Subcutaneous abdominal adipose tissue (tissue), 5 donors: Measurements from ENCODE around the gene IL22.

ENCODE experiments used
- H3K27ac ChIP-seq: one replicate; pipeline ENCODE4 v1.7.0; 2013; ENCODE audit warnings: low read depth, mild to moderate bottlenecking, inconsistent platforms, low read length, moderate library complexity
- H3K27me3 ChIP-seq, 5 donors: one replicate each; pipeline ENCODE4 v1.7.0; 2013; ENCODE audit warnings: low read length in 5 of 5, inconsistent platforms in 1 of 5; ENCODE audit not compliant: control insufficient read depth in 5 of 5, insufficient read depth in 4 of 5
- H3K36me3 ChIP-seq, 5 donors: one replicate each; pipeline ENCODE4 v1.7.0; 2013; ENCODE audit warnings: low read length in 5 of 5; ENCODE audit not compliant: control insufficient read depth in 5 of 5, insufficient read depth in 5 of 5
- H3K4me1 ChIP-seq, 5 donors: one replicate each; pipeline ENCODE4 v1.7.0; 2013; ENCODE audit warnings: low read length in 5 of 5, mild to moderate bottlenecking in 3 of 5, moderate library complexity in 1 of 5; ENCODE audit not compliant: control insufficient read depth in 5 of 5, insufficient read depth in 5 of 5
- H3K4me3 ChIP-seq, 5 donors: one replicate each; pipeline ENCODE4 v1.7.0; 2013; ENCODE audit warnings: low read length in 5 of 5, low read depth in 1 of 5
- H3K9ac ChIP-seq, 5 donors: one replicate each; pipeline ENCODE4 v1.7.0; 2013; ENCODE audit warnings: low read length in 5 of 5, mild to moderate bottlenecking in 4 of 5, moderate library complexity in 3 of 5
- H3K9me3 ChIP-seq, 5 donors: one replicate each; pipeline ENCODE4 v1.7.0; 2013; ENCODE audit warnings: low read length in 5 of 5; ENCODE audit not compliant: control insufficient read depth in 5 of 5
- donor health status: healthy.
- donor health status: healthy.
- donor health status: healthy.
- donor health status: healthy.
- donor health status: healthy.

Gene IL22

GRCh38 chr12:68264857-68265256 lies 11.5 kb upstream of the IL22 start:
- no peaks in the 10 kb centered on the region for H3K36me3 ChIP-seq
- no peaks in the 10 kb centered on the region for H3K27me3 ChIP-seq
- H3K27ac ChIP-seq: no peak overlapping the region
- H3K9ac ChIP-seq: no peak overlapping the region
- peaks cover 0 to 7% (median 0%) of the 10 kb centered on the region in 5 donors for H3K4me1 ChIP-seq
- no peak overlapping the region for H3K4me3 ChIP-seq
- no peaks in the 10 kb centered on the region for H3K9me3 ChIP-seq

GRCh38 chr12:68264158-68264855 lies 10.9 kb upstream of the IL22 start:
- Histone ChIP-seq H3K36me3 (no peaks in the 10 kb centered on the region), H3K4me1 (peaks cover 0 to 7% (median 0%) of the 10 kb centered on the region in 5 donors), H3K4me3 (no peak overlapping the region), H3K9ac (no peak overlapping the region), H3K27me3 (no peaks in the 10 kb centered on the region), H3K27ac (no peak overlapping the region), H3K9me3 (no peaks in the 10 kb centered on the region)

GRCh38 chr12:68263366-68263765 lies 10.0 kb upstream of the IL22 start:
- Histone ChIP-seq H3K9ac (no peak overlapping the region), H3K4me1 (peaks cover 0 to 7% (median 0%) of the 10 kb centered on the region in 5 donors), H3K27me3 (no peaks in the 10 kb centered on the region), H3K9me3 (no peaks in the 10 kb centered on the region), H3K4me3 (no peak overlapping the region), H3K27ac (no peak overlapping the region), H3K36me3 (no peaks in the 10 kb centered on the region)

- no peaks in the 10 kb centered on the region for H3K4me1 ChIP-seq
- H3K9me3 ChIP-seq: no peaks in the 10 kb centered on the region
- no peaks in the 10 kb centered on the region for H3K27me3 ChIP-seq
- H3K4me3 ChIP-seq: no peak overlapping the region
- H3K27ac ChIP-seq: no peak overlapping the region
- H3K9ac ChIP-seq: no peak overlapping the region
- H3K36me3 ChIP-seq: no peaks in the 10 kb centered on the region
These were observed 8.5 kb upstream of the IL22 start for GRCh38 chr12:68261896-68262295.

- Histone ChIP-seq H3K36me3 (no peaks in the 10 kb centered on the region), H3K9me3 (no peaks in the 10 kb centered on the region), H3K4me1 (no peaks in the 10 kb centered on the region), H3K9ac (no peak overlapping the region), H3K27me3 (no peaks in the 10 kb centered on the region), H3K27ac (no peak overlapping the region), H3K4me3 (no peak overlapping the region)
These were observed 6.7 kb upstream of the IL22 start for GRCh38 chr12:68260153-68260552.

- no peaks in the 10 kb centered on the region for H3K36me3 ChIP-seq
- H3K4me3 ChIP-seq: no peak overlapping the region
- no peaks in the 10 kb centered on the region for H3K4me1 ChIP-seq
- no peak overlapping the region for H3K27ac ChIP-seq
- no peaks in the 10 kb centered on the region for H3K9me3 ChIP-seq
- no peaks in the 10 kb centered on the region for H3K27me3 ChIP-seq
- H3K9ac ChIP-seq: no peak overlapping the region
These were observed 6.0 kb upstream of the IL22 start for GRCh38 chr12:68259318-68259940.

GRCh38 chr12:68252077-68252476 lies 1.3 kb downstream of the IL22 start:
- H3K4me3 ChIP-seq: no peak overlapping the region
- H3K27me3 ChIP-seq: no peaks in the 10 kb centered on the region
- no peaks in the 10 kb centered on the region for H3K4me1 ChIP-seq
- H3K9ac ChIP-seq: no peak overlapping the region
- no peaks in the 10 kb centered on the region for H3K9me3 ChIP-seq
- no peak overlapping the region for H3K27ac ChIP-seq
- H3K36me3 ChIP-seq: no peaks in the 10 kb centered on the region

- H3K27ac ChIP-seq: no peak overlapping the region
- no peak overlapping the region for H3K4me3 ChIP-seq
- no peaks in the 10 kb centered on the region for H3K27me3 ChIP-seq
- H3K4me1 ChIP-seq: peaks cover 0 to 8% (median 6%) of the 10 kb centered on the region in 5 donors
- no peak overlapping the region for H3K9ac ChIP-seq
- no peaks in the 10 kb centered on the region for H3K9me3 ChIP-seq
- H3K36me3 ChIP-seq: no peaks in the 10 kb centered on the region
These were observed 3.0 kb downstream of the IL22 start for GRCh38 chr12:68250454-68250853.

GRCh38 chr12:68247785-68248184 lies 5.6 kb downstream of the IL22 start:
- Histone ChIP-seq H3K9me3 (no peaks in the 10 kb centered on the region), H3K9ac (no peak overlapping the region), H3K27ac (no peak overlapping the region), H3K4me1 (peaks cover 0 to 12% (median 11%) of the 10 kb centered on the region in 5 donors), H3K4me3 (no peak overlapping the region), H3K27me3 (no peaks in the 10 kb centered on the region), H3K36me3 (no peaks in the 10 kb centered on the region)

- H3K4me3 ChIP-seq: no peak overlapping the region
- H3K4me1 ChIP-seq: peaks cover 0 to 12% (median 12%) of the 10 kb centered on the region in 5 donors
- no peaks in the 10 kb centered on the region for H3K27me3 ChIP-seq
- H3K36me3 ChIP-seq: no peaks in the 10 kb centered on the region
- no peaks in the 10 kb centered on the region for H3K9me3 ChIP-seq
- H3K9ac ChIP-seq: no peak overlapping the region
- H3K27ac ChIP-seq: no peak overlapping the region
These were observed 7.1 kb downstream of the IL22 start for GRCh38 chr12:68246350-68246749.
